ENCODE measurements around the gene CCBE1. TPM values are rescaled to one million over a fixed set of nuclear protein-coding genes. Genes with fewer than 3 reads are reported as not detected.

Gene CCBE1
- total RNA-seq, 1 experiment from 2014 or later = 31.1 TPM

DNA sequence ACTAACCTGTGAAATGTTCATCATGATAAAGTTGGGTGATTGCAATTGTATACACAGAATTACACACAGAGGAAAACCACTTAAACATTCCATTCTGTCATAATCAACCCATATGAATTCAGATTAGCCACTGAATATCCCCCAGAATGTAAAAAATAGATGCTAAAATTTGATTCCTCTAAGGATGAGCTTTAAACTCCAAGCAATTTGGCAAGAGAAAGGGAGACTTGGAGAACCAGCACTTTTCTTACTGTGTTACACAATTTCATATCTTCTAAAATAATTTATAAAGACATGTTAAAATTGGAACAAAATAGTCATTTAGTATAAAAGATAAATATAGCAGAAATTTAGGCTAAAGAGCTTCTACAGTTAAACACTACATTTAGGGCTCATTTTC, 191.9 kb downstream of the CCBE1 start:
- DNase-seq (ENCODE audit: low read depth) = no peak

DNA sequence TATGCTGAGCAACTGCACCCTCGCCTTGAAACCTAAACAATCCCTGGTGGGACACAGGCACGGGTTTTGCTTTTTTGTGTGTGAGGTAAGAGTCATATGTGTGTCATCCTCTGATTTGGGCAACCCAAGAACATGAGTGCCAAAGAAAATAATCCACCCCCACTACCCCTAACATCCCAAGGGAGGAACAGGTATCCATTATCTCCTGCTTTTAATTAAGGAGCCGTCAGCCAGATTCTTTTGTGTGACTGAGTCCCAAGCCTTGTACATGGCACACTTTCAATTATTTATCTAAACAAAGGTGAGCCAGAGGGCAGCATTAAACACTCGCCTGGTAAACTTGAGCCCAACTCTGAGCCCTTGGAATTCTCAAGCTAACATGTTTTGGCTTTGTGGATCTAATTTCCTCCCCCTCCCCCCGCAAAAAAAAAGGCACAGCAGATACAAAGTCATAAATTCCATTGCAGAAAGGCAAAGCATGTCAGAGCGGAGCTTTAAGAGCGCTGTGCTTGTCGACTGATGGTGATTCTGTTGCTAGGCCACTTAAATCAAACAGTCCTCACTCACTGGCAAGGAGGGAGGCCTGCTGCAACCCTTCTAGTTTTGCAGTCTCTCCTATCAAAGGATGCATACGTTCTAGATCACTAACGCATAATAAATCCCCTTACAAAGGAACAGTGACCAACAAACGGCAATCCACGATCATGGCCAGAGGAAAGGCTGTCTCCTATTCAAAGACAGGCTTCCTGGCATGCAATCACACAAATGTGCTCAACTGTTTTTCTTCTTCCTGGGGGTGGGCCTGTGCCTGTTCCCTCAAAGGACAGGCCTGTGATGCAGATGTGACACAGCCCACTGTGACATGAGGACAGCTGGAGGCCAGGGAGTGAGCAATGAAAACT, 194.7 kb downstream of the CCBE1 start:
- peak; percentile 44 for DNase-seq (ENCODE audit: low read depth)

DNA sequence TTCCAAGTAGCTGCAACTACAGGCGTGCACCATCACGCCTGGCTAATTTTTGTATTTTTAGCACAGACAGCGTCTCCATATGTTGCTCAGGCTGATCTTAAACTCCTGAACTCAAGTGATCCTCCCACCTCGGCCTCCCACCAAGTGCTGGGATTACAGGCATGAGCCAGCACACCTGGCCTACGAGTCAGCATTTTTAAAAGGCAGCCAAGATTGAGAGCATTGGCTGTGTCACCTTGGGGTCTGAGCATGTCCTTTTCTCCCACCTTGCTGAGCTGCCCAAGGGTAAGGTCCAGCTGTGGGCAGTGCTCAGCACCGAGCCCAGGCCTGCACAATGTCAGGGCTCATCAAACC, 195.3 kb downstream of the CCBE1 start:
- DNase-seq (ENCODE audit: low read depth) = no peak

DNA sequence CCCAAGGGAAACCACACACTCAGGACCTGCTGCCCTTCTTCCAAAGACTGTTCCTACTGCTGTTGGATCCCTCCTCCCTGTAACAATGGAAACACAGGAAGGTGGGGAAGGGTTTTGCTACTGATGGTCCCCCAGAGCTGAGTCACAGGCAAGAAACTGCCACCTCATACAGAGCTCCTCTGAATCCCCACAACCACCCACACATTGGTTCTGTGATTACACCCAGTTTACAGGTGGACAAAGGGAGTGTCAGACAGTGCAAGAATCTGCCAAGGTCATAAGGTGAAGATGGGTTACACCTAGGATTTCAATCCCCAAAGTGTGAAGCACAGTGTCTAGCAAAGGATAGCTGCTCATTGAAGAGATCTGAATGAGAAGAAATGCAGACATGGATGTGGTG, 196.5 kb downstream of the CCBE1 start:
- DNase-seq (ENCODE audit: low read depth) = peak; percentile 30

DNA sequence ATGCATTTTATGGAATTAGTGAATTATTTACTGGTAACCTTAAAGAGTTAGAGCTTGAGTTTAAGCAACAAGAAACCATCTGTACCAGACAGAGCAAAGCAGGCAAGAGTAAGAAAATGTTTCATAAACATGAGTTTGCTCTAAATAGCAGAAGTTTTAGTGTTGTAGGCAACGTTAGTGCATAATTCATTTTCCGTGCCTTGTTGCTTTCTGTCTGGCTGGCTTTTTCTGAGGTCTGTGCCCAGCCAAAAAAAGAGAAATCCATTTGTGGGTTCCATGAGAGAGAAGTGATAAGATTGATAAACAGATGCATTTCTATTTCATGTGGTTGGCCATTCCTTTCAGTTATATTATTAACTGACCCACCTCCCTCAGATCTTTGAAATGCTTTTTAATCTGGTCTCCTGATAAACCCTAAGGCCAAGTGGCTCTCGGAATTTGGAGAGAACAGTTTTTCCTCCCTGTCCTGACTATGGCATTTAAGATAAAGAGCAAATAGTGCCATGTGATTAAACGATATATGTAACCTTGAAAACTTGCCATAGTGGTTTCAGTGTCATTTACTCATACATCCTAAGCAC, 198.6 kb downstream of the CCBE1 start:
- no peak for DNase-seq (ENCODE audit: low read depth)

DNA sequence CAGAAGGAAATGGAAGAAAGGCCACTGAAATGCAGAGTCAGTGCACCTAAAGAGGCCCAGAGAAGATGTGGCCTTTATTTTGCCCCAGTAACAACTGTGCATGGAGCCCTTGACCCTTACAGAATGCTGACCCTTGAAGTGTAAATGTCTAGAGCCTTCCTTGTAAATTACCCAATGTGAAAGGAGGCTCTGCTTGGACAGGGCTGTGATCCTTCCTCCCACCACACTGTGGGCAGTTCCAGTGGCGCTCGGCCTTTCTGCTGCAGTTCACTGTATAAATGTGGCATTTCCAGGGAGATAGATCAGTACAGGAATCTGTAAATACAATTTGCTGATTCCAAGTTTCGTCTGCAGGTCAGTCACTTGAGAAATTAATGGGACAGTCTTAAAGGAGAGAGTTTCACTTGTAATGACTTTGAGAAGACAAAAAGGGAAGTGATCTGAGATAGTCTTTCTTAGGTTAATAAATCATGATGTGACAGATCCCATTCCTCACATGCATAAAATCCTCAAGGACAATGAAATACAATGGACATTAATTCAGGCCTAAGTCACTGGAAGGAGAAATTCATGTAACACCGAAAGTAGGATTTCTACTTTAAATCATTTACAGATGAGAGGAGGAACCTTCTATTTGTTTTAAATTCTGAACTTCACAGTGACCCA, 204.3 kb downstream of the CCBE1 start:
- DNase-seq (ENCODE audit: low read depth) = no peak

DNA sequence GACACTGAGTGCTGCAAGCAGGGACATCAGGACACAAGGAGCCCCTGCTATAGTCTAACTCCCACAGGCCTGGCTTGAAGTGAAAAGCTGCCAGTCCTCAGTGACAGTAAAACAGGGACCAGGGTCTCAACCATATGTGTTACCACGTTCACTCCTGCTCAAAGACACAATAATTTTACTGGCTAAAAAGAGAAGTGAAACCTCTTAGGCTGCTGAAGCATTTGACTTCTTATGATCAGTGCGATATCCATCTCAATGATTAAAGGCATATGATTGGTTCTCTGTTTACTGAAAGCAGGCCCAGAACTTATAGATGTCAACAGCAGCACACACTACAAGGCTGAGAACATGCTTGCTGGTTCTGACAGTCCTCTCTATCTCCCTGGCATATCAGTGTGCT, 208.3 kb downstream of the CCBE1 start:
- no peak for DNase-seq (ENCODE audit: low read depth)

DNA sequence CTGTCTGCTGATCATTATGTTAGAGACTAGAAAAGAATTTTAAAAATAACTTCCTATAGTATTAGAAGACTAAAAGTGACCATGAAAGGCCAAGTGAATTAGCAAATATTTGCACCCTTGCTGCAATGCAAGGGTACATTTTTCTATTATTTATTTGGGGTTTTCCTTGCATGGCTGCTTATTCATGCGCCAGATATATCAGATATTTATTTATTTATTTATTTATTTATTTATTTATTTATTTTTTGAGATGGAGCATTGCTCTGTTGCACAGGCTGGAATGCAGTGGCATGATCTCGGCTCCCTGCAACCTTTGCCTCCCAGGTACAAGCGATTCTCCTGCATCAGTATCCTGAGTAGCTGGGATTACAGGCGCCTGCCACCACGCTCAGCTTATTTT, 211.8 kb downstream of the CCBE1 start:
- DNase-seq (ENCODE audit: low read depth) = no peak

DNA sequence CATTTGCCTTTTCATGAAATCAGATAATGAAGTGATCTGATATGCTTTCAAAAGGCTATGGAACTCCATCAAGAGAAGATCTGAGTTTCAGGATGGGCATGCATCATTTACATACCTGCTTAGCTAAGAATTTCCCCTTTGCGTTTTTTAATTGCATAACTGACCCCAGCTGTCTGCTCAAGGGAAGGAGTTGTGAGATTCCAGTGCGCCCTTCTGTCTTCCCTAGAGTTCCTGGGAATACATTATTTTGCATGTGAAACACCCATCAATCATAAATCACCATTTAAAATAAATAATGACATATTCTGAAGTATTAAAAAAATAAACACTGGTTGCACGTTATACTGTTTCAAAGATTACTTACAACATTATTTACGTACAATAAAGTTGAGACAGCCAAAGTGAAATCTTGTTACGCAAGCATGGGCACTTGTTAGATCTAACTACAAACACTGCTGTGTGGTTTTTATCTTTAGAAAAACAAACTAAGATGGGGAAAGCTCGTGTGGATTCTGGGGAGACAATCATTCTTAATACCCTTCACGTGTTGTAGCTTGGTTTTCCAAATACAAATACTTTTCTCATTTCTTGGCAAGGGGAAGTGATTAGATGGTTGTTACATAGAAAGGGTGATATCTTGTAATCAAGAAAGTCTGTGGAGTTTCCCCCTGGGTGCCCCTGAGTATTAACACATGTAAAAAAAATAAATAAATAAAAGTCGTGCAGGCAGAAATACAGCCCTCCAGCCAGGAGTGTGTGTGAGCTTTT, 212.5 kb downstream of the CCBE1 start:
- no peak for DNase-seq (ENCODE audit: low read depth)

DNA sequence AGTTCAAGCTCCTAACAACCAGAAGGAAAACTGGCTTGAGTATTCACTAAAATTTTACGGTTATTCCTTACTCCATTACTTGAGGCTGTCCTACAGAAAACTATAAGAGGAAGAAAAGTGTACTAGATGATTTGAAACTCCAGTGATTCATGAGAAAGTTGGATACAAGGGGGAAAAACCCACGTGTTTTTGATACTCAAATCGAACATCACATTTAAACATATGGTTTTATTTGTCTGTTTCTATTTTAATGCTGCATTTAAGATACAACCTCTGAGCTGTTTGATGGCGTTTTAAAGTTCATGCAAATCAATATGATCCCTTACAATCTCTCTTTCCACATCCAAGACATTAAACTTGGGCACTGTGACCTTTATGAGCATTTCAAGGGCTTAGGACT, 213.1 kb downstream of the CCBE1 start:
- DNase-seq (ENCODE audit: low read depth) = no peak

DNA sequence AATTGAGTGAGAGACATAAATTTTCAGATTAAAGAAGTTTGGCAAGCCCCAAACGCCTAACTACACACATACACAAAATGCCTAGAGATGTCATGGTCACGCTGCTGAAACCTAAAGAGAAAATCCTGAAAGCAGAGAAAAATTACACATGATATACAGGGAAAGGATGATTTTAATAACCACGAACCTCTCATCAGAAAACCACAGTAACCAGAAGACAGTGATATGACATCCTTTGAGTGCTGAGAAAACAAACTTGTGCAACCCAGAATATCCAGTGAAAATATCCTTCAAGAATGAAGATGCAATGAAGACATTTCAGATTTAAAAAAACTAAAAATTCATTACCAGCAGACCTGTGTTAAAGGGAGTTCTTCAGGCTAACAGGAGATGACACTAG, 215.8 kb downstream of the CCBE1 start:
- no peak for DNase-seq (ENCODE audit: low read depth)

DNA sequence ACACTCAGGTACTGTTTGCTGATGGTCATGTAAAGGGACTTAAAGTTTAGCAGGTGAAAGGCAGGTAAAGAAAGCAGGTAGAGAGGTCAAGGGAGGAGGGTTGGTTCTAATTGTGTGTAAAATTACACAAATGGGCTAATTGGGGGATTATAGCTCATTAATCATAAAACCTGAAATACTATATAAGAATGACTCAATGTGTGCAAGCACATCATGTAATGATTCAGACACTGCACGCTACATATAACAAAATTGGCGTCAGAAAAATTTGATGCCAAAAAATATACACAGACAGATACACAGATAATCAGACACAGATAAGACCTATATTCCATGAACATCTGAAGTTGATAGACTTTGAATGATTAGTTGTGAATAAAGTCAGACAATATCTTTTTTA, 217.4 kb downstream of the CCBE1 start:
- DNase-seq (ENCODE audit: low read depth) = no peak

DNA sequence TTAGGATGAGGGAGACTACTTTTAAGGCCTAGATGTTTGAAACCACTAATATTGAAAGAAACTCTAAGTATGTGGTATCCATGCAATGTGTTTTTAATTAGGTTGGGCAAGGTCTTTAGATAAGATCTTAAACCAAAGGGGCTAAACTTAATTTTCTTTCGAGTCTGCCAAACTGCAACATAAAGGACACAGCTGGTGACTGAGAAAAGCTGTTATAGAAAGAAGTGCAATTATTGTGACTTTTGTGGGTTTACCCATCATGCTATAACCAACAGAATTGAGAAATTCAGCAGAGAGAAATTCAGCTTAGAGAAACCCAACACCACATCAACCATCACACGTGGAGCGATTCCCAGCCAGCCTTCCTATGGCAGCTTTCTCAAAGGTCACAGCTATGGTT, 218.6 kb downstream of the CCBE1 start:
- no peak for DNase-seq (ENCODE audit: low read depth)

DNA sequence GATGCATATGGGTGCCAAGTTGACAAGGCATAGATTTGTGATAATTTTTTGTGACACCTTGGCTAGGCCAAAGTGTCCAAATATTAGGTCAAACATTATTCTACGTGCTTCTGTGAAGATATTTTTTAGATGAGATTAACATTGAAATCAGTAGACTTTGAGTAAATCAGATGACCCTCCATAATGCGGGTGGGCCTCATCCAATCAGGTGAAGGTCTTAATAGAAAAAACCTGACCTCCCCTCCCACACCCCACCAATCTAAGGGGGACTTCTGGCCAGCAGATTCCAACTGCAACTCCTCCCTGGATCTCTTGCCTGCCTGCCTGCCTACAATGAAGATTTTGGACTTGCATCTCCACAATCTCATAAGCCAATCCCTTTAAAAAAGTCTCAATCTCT, 219.4 kb downstream of the CCBE1 start:
- no peak for DNase-seq (ENCODE audit: low read depth)

DNA sequence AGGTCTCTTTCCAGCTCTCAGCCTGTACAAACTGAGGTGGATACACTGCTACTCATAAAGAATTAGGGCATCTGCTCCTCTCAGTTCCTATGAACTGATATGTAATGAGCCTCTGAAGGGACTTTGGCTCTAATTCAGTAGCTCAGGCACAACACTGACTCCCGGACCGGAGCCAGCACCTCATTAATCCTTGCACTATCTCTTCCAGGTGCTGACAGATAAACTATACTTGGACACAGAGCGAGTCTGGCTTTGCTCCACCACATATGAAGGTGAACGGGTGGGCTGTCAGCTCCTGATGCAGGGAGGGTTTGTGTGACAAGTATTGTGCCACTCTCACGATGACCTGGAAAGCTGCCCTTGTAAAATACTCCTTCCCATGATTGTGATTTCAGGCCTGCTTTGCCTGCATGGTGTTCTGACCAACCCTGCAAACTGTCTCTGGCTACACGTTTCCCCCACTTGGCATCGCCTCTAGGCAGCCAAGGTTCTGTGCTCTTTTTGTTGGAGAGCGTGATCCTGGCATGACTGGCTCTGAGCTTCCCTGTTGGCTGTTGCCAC, 226.6 kb downstream of the CCBE1 start:
- no peak for DNase-seq (ENCODE audit: low read depth)

DNA sequence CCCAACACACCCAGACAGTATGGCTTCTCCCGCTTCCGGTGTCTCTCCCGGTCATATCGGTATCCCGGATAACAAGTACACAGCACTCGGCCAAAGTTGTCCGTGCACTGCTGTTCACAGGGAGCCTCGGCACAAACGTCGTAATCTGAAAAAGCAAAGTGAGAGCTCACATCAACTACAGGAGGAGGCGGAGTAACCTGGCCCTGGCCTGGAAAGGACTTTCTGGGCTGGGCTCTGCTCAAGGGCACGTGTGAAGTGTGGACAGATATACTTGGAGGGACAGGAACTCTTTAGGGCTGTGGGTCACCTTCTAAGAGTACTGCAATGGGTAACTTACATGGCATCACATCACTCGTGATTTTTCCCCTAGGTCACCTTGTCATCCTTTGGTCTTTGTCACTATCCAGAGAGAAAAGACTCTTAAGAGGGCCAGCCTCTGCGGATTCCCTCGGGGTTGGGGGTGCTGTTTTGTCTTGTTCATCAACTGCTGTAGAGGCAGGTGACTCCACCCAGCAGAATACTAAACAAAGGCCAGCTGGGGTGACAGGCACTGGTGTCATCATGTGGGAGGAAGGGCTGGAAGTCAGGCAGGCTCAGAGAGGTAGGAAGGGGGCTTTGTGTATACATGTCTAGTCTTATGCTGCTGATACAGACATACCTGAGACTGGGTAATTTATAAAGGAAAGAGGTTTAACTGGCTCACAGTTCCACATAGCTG, 227.6 kb downstream of the CCBE1 start:
- no peak for DNase-seq (ENCODE audit: low read depth)

DNA sequence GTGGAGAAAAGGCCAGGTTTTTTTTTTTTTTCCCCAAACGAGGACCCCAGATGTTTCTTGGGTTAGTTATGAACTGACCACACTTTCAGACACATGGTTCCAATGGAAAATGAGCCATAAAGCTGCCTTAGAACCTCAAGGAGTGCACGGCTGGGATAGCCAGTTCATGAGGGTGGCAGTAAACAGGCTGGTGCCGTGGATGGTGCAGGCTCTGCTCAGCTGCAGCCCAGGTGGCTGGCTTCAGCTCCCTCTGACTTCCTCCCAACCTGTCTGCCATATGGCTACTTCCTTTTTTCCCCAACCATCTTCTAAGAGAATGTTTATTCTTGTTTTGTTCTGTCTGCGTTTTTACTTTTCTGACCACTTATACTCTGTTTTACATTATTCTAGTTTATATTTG, 228.4 kb downstream of the CCBE1 start:
- DNase-seq (ENCODE audit: low read depth) = no peak

DNA sequence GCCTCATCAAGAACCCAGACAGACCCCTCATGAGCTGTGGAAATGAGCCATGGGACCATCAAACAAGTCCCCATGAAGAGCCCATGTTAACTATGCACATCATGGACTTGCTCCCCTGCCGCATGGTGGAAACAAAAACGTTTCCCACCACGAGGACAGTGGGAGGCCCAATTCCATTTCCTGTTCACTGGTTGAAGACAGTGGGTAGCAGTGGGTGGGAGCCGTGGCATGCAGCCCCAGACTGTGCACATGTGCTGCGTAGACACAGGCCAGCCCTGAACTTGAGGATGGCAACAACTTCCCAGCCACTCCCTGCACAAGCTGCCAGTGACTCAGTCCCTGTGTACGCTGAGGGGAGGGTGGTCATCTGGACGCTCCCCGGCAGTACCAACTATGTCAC, 229.7 kb downstream of the CCBE1 start:
- DNase-seq (ENCODE audit: low read depth) = no peak

DNA sequence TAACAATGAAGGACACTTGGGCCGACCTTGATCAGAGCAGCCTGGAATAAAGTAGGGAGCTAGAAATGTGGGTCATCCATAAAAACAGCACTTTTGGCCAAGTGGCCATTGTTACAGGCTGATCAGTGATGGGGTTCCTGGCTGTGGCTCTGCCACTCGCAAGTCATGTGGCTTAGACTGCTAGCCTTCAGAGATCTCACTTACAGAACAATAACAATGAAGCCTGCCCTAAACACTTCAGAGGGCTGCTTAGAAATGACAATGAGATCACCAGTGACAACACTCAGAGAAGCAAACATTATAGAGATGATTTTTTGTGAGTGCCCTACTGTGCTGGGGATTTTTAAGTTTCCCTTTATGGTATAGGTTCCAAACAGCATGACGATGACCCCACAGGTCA, 230.2 kb downstream of the CCBE1 start:
- DNase-seq (ENCODE audit: low read depth) = no peak

DNA sequence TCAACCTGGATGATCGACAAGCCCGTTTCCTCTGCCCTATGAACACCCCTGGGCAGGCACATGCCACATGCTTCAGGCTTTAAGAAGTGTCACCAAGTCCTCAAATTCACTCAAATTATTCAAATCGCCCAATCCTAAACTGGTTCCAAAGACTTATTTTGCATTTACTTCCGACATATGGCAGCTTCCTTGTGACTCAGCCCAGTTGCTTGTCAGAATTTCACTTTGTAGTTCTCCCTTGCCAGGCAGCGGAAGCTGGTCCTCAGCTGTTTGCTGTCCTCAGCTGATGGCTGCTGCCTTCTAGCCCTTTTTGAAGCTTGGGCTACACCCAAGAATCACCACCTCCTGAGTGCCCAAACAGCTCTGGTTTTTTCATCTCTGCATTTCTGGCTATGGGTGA, 232.7 kb downstream of the CCBE1 start:
- DNase-seq (ENCODE audit: low read depth) = no peak

DNA sequence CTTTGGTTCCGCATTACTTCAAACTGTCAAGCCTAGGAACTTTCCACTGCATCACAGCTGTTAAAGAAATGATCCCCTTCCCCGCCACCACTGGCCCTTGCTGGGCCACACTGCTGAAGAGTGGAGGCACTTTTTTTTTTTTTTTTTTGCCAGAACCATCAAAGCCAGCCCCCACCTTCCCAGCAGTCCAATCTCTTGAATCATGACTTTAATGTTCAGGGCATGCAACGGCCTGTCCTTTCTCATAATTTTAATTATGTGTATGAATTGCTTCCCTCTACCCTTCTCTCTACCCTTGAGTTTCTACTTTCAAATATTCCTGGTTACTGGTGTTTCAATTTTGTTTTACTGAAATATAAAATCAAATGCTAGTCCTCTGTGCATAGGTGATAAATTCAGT, 236.1 kb downstream of the CCBE1 start:
- DNase-seq (ENCODE audit: low read depth) = no peak
